Ovary (tissue), 9 donors: Measurements from ENCODE around the gene MAL. TPM values are rescaled to one million over a fixed set of nuclear protein-coding genes. Genes with fewer than 3 reads are reported as not detected.

ENCODE experiments used
- DNase-seq, 5 donors: peaks; one replicate each; pipeline ENCODE4 v3.0.0-alpha.2; 2019 to 2020
- H3K27ac ChIP-seq, 2 donors: fragments of 200-600 bp; one replicate each; pipeline versions ENCODE4 v1.5.1 to v1.8.0; 2019 to 2022
- H3K27me3 ChIP-seq: fragments of 200-600 bp; one replicate; pipeline ENCODE4 v1.8.0; 2022
- H3K36me3 ChIP-seq: fragments of 200-600 bp; sonication (generic); one replicate; pipeline ENCODE4 v1.5.1; 2019
- H3K4me1 ChIP-seq: one replicate; pipeline ENCODE4 v1.8.1; 2013; ENCODE audit warnings: mild to moderate bottlenecking, moderate library complexity; ENCODE audit not compliant: insufficient read depth
- H3K4me3 ChIP-seq: fragments of 200-600 bp; sonication (generic); one replicate; pipeline ENCODE4 v1.5.1; 2017
- H3K9me3 ChIP-seq, 2 donors: fragments of 200-600 bp in 1 of 2; sonication (generic) in 1 of 2; one replicate each; pipeline versions ENCODE4 v1.5.1 to v1.8.1; 2013 to 2019; ENCODE audit warnings: mild to moderate bottlenecking in 1 of 2, moderate library complexity in 1 of 2
- EP300 ChIP-seq: sonication (generic); formaldehyde crosslinking; IDR thresholded peaks from one replicate; pipeline ENCODE4 v1.6.1; 2017; ENCODE audit warnings: antibody characterized with exemption
- POLR2A ChIP-seq: fragments of 450-650 bp; IDR thresholded peaks from one replicate; pipeline ENCODE4 v1.6.1; 2017; ENCODE audit warnings: antibody characterized with exemption, mild to moderate bottlenecking, moderate library complexity
- WGBS, 3 donors: extraction: QIAGEN DNeasy Blood & Tissue Kit in 1 of 3; methylation state at CpG; one replicate each; pipeline versions ENCODE4 v1.1.5 to v1.1.7; 2013 to 2017; 5-methylcytosine and 5-hydroxymethylcytosine counted together
- intact Hi-C, 4 donors: fragments of 100-400 bp; cut with DNase I; formaldehyde crosslinking; loops; one replicate each; pipeline versions ENCODE4 v1.11.0 to v1.15.1; 2022 to 2023
- polyA plus RNA-seq, 2 donors: library from polyadenylated mRNA; stranded (reverse); fragments of 200-250 nt in 1 of 2; fragments of 350-450 nt in 1 of 2; fragmentation: Illumina TruSeq in 1 of 2; extraction: RNeasy Lipid Tissue Mini Kit (QIAGEN cat#74804) in 1 of 2; gene quantifications; one replicate each; pipeline ENCODE4 v1.2.3, GENCODE V29; 2013 to 2014
- total RNA-seq, 7 donors: library from RNA; depleted of rRNA in 2 of 7; stranded (reverse); fragments of >200 nt in 2 of 7; fragmentation: NEBNext Ultra II Directional in 3 of 7; extraction: Animal tissue kit (Norgen Biotek cat#: 25700) in 3 of 7; gene quantifications; one replicate each; pipeline versions ENCODE4 v1.1.0 to v1.2.4, GENCODE V29; 2016 to 2023
- TF ChIP-seq, protein P1 (sequence below), 3 donors: fragments of 450-650 bp in 2 of 3; fragments of 200-600 bp in 1 of 3; IDR thresholded peaks; one replicate each; pipeline versions ENCODE4 v1.5.1 to v1.8.0; 2016 to 2022; ENCODE audit warnings: antibody characterized with exemption in 3 of 3, mild to moderate bottlenecking in 1 of 3
- donor health status: DM: no; HTN: no; CAD: no; lungs with moderate emphysema.
- donor health status: DM: no; HTN: no; CAD: no.
- donor health status: Bipolar disorder and iron deficiency.
- donor health status: DM: yes; HTN: yes; CAD: no.
- donor health status: DM: no; HTN: no; CAD: no.
- donor health status: DM: yes; HTN: yes; CAD: no.

The MAL gene
- total and polyA plus RNA-seq, 9 donors, result 0.45 to 4.7 (median 1.6) TPM; not detected in 2

DNA sequence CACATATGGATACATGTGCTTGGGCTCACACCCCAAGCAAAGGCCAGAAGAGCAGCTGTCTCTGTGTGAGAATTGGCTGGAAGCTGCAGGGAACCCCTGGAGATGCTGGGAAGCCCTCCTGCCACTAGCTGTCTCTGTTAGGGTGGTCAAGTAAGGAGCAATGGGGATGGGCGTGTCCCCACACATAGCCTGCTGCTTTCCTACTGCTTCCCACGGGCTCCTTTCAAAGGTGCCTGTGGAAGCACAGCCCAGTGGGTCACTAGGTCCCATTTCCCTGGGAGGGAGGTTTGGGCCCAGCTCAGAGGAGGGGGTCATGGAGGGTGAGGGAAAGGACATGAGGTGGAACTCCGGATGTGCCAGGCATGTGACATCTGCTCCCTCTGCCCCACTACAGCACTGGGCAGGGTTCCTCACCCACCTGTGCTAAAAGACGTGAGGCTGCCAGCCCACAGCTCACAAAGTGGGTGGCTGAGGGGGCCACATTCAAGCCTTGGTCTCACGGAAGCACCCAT lies 24.4 kb upstream of the MAL start:
- intact Hi-C loops, result no loop called here
- 66 to 71% (median 69%) methylated on average over 5 of the region's 5 CpGs for WGBS, 3 donors
- Histone ChIP-seq H3K27me3 (no peaks in the 10 kb centered on the region), H3K4me1 (no peaks in the 10 kb centered on the region), H3K9me3 (no peaks in the 10 kb centered on the region), H3K27ac (no peak overlapping the region), H3K36me3 (no peaks in the 10 kb centered on the region), H3K4me3 (no peak overlapping the region)
- no peak for DNase-seq
- TF ChIP-seq EP300 (no peak), POLR2A (no peak)
- TF ChIP-seq, protein P1, sequence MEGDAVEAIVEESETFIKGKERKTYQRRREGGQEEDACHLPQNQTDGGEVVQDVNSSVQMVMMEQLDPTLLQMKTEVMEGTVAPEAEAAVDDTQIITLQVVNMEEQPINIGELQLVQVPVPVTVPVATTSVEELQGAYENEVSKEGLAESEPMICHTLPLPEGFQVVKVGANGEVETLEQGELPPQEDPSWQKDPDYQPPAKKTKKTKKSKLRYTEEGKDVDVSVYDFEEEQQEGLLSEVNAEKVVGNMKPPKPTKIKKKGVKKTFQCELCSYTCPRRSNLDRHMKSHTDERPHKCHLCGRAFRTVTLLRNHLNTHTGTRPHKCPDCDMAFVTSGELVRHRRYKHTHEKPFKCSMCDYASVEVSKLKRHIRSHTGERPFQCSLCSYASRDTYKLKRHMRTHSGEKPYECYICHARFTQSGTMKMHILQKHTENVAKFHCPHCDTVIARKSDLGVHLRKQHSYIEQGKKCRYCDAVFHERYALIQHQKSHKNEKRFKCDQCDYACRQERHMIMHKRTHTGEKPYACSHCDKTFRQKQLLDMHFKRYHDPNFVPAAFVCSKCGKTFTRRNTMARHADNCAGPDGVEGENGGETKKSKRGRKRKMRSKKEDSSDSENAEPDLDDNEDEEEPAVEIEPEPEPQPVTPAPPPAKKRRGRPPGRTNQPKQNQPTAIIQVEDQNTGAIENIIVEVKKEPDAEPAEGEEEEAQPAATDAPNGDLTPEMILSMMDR (IDR thresholded peaks at IDR 0.05), result no peak

GRCh38 chr2:95001701-95002100 lies 23.8 kb upstream of the MAL start:
- H3K9me3 ChIP-seq, result no peaks in the 10 kb centered on the region
- no peak overlapping the region for H3K4me3 ChIP-seq
- no peaks in the 10 kb centered on the region for H3K27me3 ChIP-seq
- intact Hi-C loops, result no loop called here
- no peak overlapping the region for H3K27ac ChIP-seq
- H3K4me1 ChIP-seq, result no peaks in the 10 kb centered on the region
- TF ChIP-seq, protein P1 (IDR thresholded peaks at IDR 0.05), result no peak
- TF ChIP-seq EP300, result no peak
- TF ChIP-seq POLR2A, result no peak
- WGBS, 3 donors, result 75 to 87% (median 82%) methylated on average over 2 of the region's 2 CpGs
- no peaks in the 10 kb centered on the region for H3K36me3 ChIP-seq
- no peak for DNase-seq

- no peak for DNase-seq
- intact Hi-C loops, result no loop called here
- Histone ChIP-seq H3K9me3 (no peaks in the 10 kb centered on the region), H3K4me1 (no peaks in the 10 kb centered on the region), H3K27me3 (no peaks in the 10 kb centered on the region), H3K27ac (no peak overlapping the region), H3K4me3 (no peak overlapping the region), H3K36me3 (no peaks in the 10 kb centered on the region)
- 81 to 86% (median 81%) methylated on average over 5 of the region's 5 CpGs for WGBS, 3 donors
- no peak for TF ChIP-seq POLR2A
- no peak for TF ChIP-seq EP300
- TF ChIP-seq, protein P1 (IDR thresholded peaks at IDR 0.05), result no peak
Observed at GRCh38 chr2:95002498-95002897, 23.0 kb upstream of the MAL start.

DNA sequence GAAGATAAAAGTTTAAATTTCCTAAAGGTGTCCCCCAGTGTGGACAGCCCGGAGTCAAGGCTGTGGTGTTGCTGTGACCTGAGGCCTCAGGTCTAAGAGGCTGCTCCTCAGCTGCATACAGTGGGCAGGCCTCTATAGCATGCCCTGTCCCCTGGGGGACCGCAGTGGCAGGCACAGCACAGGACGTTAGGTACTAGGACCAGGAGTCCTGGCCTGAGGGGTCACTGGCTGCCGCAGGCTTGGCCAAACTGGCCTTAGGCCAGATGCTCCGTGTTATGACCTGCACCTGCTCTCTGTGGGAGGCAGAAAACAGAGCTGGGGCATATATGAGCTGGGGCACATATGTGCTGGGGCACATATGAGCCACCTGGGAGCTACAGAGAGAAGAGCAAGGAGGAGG lies 21.2 kb upstream of the MAL start:
- no peaks in the 10 kb centered on the region for H3K36me3 ChIP-seq
- DNase-seq, result no peak
- no peaks in the 10 kb centered on the region for H3K4me1 ChIP-seq
- no peaks in the 10 kb centered on the region for H3K27me3 ChIP-seq
- intact Hi-C loops, result no loop called here
- no peak overlapping the region for H3K4me3 ChIP-seq
- no peaks in the 10 kb centered on the region for H3K9me3 ChIP-seq
- 43 to 54% (median 45%) methylated on average over 5 of the region's 5 CpGs for WGBS, 3 donors
- TF ChIP-seq EP300 (no peak), POLR2A (no peak)
- TF ChIP-seq, protein P1 (IDR thresholded peaks at IDR 0.05), result no peak
- H3K27ac ChIP-seq, result no peak overlapping the region
